Astrocyte (in vitro differentiated cells and primary cell): ENCODE measurements around the gene NRAP. TPM values are rescaled to one million over a fixed set of nuclear protein-coding genes. Genes with fewer than 3 reads are reported as not detected.

Source experiments
- DNase-seq: peaks from one replicate; pipeline ENCODE4 v3.0.0-alpha.2; 2010; ENCODE audit warnings: low read depth
- FAIRE-seq: peaks from 2 replicates; lab custom pipeline; 2011; peaks lifted over from hg19 to GRCh38; lab: Jason Lieb, UNC
- H2AFZ ChIP-seq: 2 replicates; pipeline ENCODE4 v1.6.0; 2012; ENCODE audit warnings: low read depth, low read length, inconsistent platforms
- H3K27ac ChIP-seq: 2 replicates; pipeline ENCODE4 v1.5.1; 2011; ENCODE audit warnings: low read depth, low read length, inconsistent platforms
- H3K27me3 ChIP-seq: 2 replicates; pipeline ENCODE4 v1.6.0; 2011; ENCODE audit warnings: low read length, inconsistent platforms; ENCODE audit not compliant: insufficient read depth
- H3K36me3 ChIP-seq: 2 replicates; pipeline ENCODE4 v1.5.1; 2011; ENCODE audit warnings: low read length, inconsistent platforms; ENCODE audit not compliant: insufficient read depth
- H3K4me1 ChIP-seq: 2 replicates; pipeline ENCODE4 v1.5.1; 2011; ENCODE audit warnings: low read length, inconsistent platforms; ENCODE audit not compliant: insufficient read depth
- H3K4me2 ChIP-seq: 2 replicates; pipeline ENCODE4 v1.6.0; 2012; ENCODE audit warnings: low read length, inconsistent platforms
- H3K4me3 ChIP-seq: 2 replicates; pipeline ENCODE4 v1.5.1; 2011; ENCODE audit warnings: low read depth, mild to moderate bottlenecking, low read length, inconsistent platforms; ENCODE audit not compliant: insufficient read depth
- H3K79me2 ChIP-seq: 2 replicates; pipeline ENCODE4 v1.6.0; 2012; ENCODE audit warnings: mild to moderate bottlenecking, low read length, inconsistent platforms; ENCODE audit not compliant: insufficient read depth
- H3K9ac ChIP-seq: 2 replicates; pipeline ENCODE4 v1.6.0; 2012; ENCODE audit warnings: mild to moderate bottlenecking, low read length, inconsistent platforms
- H3K9me3 ChIP-seq: 2 replicates; pipeline ENCODE4 v1.5.1; 2012; ENCODE audit warnings: low read depth, mild to moderate bottlenecking, low read length, inconsistent platforms; ENCODE audit not compliant: insufficient read depth
- H4K20me1 ChIP-seq: 2 replicates; pipeline ENCODE4 v1.6.0; 2012; ENCODE audit warnings: low read length, inconsistent platforms; ENCODE audit not compliant: insufficient read depth
- H3K27ac Mint-ChIP-seq: one replicate; pipeline ENCODE4 v1.8.0; 2021; ENCODE audit warnings: mild to moderate bottlenecking, mixed read lengths; ENCODE audit not compliant: unreplicated experiment
- H3K27me3 Mint-ChIP-seq: one replicate; pipeline ENCODE4 v1.8.0; 2021; ENCODE audit warnings: low read depth, mixed read lengths; ENCODE audit not compliant: unreplicated experiment
- H3K36me3 Mint-ChIP-seq: one replicate; pipeline ENCODE4 v1.8.0; 2021; ENCODE audit warnings: low read depth, mixed read lengths; ENCODE audit not compliant: unreplicated experiment
- H3K4me1 Mint-ChIP-seq: one replicate; pipeline ENCODE4 v1.8.0; 2021; ENCODE audit warnings: low read depth, mixed read lengths; ENCODE audit not compliant: unreplicated experiment
- H3K4me3 Mint-ChIP-seq: one replicate; pipeline ENCODE4 v1.8.0; 2021; ENCODE audit warnings: mild to moderate bottlenecking, moderate library complexity, mixed read lengths; ENCODE audit not compliant: unreplicated experiment
- H3K9me3 Mint-ChIP-seq: one replicate; pipeline ENCODE4 v1.8.0; 2021; ENCODE audit warnings: mild to moderate bottlenecking, mixed read lengths; ENCODE audit not compliant: unreplicated experiment
- CTCF ChIP-seq: IDR thresholded peaks from 2 replicates; pipeline ENCODE4 v1.5.1; 2011; ENCODE audit warnings: low read depth, mild to moderate bottlenecking, inconsistent platforms, low read length, moderate library complexity; ENCODE audit not compliant: insufficient read depth
- EZH2 ChIP-seq: IDR thresholded peaks from 2 replicates; pipeline ENCODE4 v1.6.1; 2012; ENCODE audit warnings: mild to moderate bottlenecking, low read length, inconsistent platforms; ENCODE audit not compliant: insufficient read depth
- total RNA-seq: library from RNA; stranded (reverse); gene quantifications from 2 replicates; pipeline ENCODE4 v1.2.1, GENCODE V29; 2021

Gene NRAP
- total RNA-seq, 1 donor from 2014 or later = not detected

GRCh38 chr10:113562704-113563103 lies 101.1 kb downstream of the NRAP start:
- no peak for TF ChIP-seq EZH2
- no peak for TF ChIP-seq CTCF
- Mint-ChIP-seq H3K4me3 (no peak overlapping the region), H3K36me3 (peaks cover 2% of the 10 kb centered on the region), H3K27ac (no peak overlapping the region), H3K27me3 (peaks cover 51% of the 10 kb centered on the region), H3K4me1 (no peaks in the 10 kb centered on the region), H3K9me3 (peaks cover 6% of the 10 kb centered on the region)
- no peak overlapping the region for H3K27ac ChIP-seq
- FAIRE-seq (no peak), DNase-seq (no peak)
- H2AFZ ChIP-seq = no peak overlapping the region
- no peaks in the 10 kb centered on the region for H3K9me3 ChIP-seq
- H4K20me1 ChIP-seq = no peaks in the 10 kb centered on the region
- H3K4me2 ChIP-seq = peak overlapping the region; percentile 91
- no peak overlapping the region for H3K9ac ChIP-seq
- H3K4me1 ChIP-seq = no peaks in the 10 kb centered on the region
- H3K36me3 ChIP-seq = no peaks in the 10 kb centered on the region
- H3K79me2 ChIP-seq = no peaks in the 10 kb centered on the region
- peaks cover 8% of the 10 kb centered on the region for H3K27me3 ChIP-seq
- no peak overlapping the region for H3K4me3 ChIP-seq

- Histone ChIP-seq H3K27ac (no peak overlapping the region), H2AFZ (no peak overlapping the region), H3K4me2 (no peak overlapping the region), H3K9me3 (no peaks in the 10 kb centered on the region), H4K20me1 (no peaks in the 10 kb centered on the region), H3K4me3 (no peak overlapping the region), H3K9ac (no peak overlapping the region), H3K4me1 (no peaks in the 10 kb centered on the region), H3K36me3 (no peaks in the 10 kb centered on the region), H3K79me2 (no peaks in the 10 kb centered on the region), H3K27me3 (peaks cover 11% of the 10 kb centered on the region)
- Mint-ChIP-seq H3K4me1 (no peaks in the 10 kb centered on the region), H3K9me3 (peaks cover 6% of the 10 kb centered on the region), H3K4me3 (no peak overlapping the region), H3K27me3 (peaks cover 56% of the 10 kb centered on the region), H3K27ac (no peak overlapping the region), H3K36me3 (peaks cover 2% of the 10 kb centered on the region)
- DNase-seq = no peak
- FAIRE-seq = no peak
- TF ChIP-seq CTCF (no peak), EZH2 (no peak)
These were observed 101.8 kb downstream of the NRAP start for GRCh38 chr10:113562069-113562468.

GRCh38 chr10:113561214-113561613 lies 102.6 kb downstream of the NRAP start:
- no peak overlapping the region for H3K4me2 ChIP-seq
- Mint-ChIP-seq H3K27ac (no peak overlapping the region), H3K36me3 (peaks cover 4% of the 10 kb centered on the region), H3K9me3 (peaks cover 6% of the 10 kb centered on the region), H3K4me1 (no peaks in the 10 kb centered on the region), H3K27me3 (peaks cover 58% of the 10 kb centered on the region), H3K4me3 (no peak overlapping the region)
- H3K9ac ChIP-seq = no peak overlapping the region
- DNase-seq (no peak), FAIRE-seq (no peak)
- no peaks in the 10 kb centered on the region for H3K36me3 ChIP-seq
- no peak overlapping the region for H2AFZ ChIP-seq
- no peak overlapping the region for H3K4me3 ChIP-seq
- H3K4me1 ChIP-seq = no peaks in the 10 kb centered on the region
- H3K9me3 ChIP-seq = no peaks in the 10 kb centered on the region
- H4K20me1 ChIP-seq = no peaks in the 10 kb centered on the region
- TF ChIP-seq CTCF (no peak), EZH2 (no peak)
- no peaks in the 10 kb centered on the region for H3K79me2 ChIP-seq
- H3K27ac ChIP-seq = no peak overlapping the region
- peaks cover 11% of the 10 kb centered on the region for H3K27me3 ChIP-seq
